Esophagus (tissue), 2 donors: ENCODE results near the gene VGLL4. TPM values are rescaled to one million over a fixed set of nuclear protein-coding genes. Genes with fewer than 3 reads are reported as not detected.
A peak's percentile ranks its signal among the peaks of the same experiment; 100 is the strongest.

Experiments
- H3K27ac ChIP-seq, 2 donors: one replicate each; pipeline ENCODE4 v1.5.1; 2013; ENCODE audit warnings: low read depth in 2 of 2, mild to moderate bottlenecking in 2 of 2, inconsistent platforms in 1 of 2, low read length in 1 of 2, moderate library complexity in 1 of 2
- H3K27me3 ChIP-seq, 2 donors: one replicate each; pipeline ENCODE4 v1.6.1; 2013; ENCODE audit warnings: low read length in 2 of 2, control low read depth in 1 of 2, mild to moderate bottlenecking in 1 of 2; ENCODE audit not compliant: insufficient read depth in 2 of 2, control insufficient read depth in 1 of 2
- H3K36me3 ChIP-seq, 2 donors: one replicate each; pipeline ENCODE4 v1.6.1; 2013; ENCODE audit warnings: low read length in 1 of 2; ENCODE audit not compliant: control insufficient read depth in 2 of 2, insufficient read depth in 2 of 2
- H3K4me1 ChIP-seq, 2 donors: one replicate each; pipeline ENCODE4 v1.6.1; 2013; ENCODE audit warnings: low read length in 1 of 2; ENCODE audit not compliant: control insufficient read depth in 2 of 2, insufficient read depth in 2 of 2
- H3K4me3 ChIP-seq, 2 donors: one replicate each; pipeline ENCODE4 v1.5.1; 2013; ENCODE audit warnings: low read length in 2 of 2, mild to moderate bottlenecking in 2 of 2, low read depth in 1 of 2, moderate library complexity in 1 of 2
- H3K9me3 ChIP-seq, 2 donors: one replicate each; pipeline ENCODE4 v1.6.1; 2013; ENCODE audit warnings: mild to moderate bottlenecking in 2 of 2, low read depth in 1 of 2, low read length in 1 of 2, moderate library complexity in 1 of 2; ENCODE audit not compliant: control insufficient read depth in 2 of 2, insufficient read depth in 1 of 2
- WGBS, 2 donors: extraction: QIAGEN DNeasy Blood & Tissue Kit; methylation state at CpG; one replicate each; pipeline ENCODE4 v1.1.7; 2013; 5-methylcytosine and 5-hydroxymethylcytosine counted together
- polyA plus RNA-seq, 2 donors: library from polyadenylated mRNA; stranded (reverse); fragments of 200-250 nt; gene quantifications; one replicate each; pipeline ENCODE4 v1.2.3, GENCODE V29; 2013
- donor health status: healthy with polysubstance abuse.
- donor health status: Bipolar disorder and iron deficiency.

Gene VGLL4
- polyA plus RNA-seq, 2 donors, result 23.1 to 26.3 TPM

DNA sequence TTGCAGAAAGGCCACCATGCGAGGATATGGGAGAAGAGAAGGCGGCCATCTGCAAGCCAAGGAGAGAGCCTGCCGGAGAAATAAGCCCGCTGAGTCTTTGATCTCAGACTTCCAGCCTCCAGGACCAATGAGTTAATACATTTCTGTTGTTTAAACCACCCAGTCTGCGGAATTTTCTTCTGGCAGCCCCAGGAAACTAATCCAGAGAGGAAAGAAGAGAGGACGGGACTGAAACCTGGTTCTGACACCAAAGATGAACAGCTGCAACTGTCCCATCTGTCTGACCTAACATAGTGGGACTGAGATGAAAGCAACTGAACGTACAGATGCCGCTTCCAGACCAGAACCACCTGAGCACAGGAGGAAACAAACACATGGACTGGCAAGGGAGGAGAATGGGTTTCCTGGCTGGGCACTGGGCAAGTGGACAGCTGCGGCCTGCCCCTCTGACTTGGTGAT, 32.3 kb downstream of the VGLL4 start:
- Histone ChIP-seq H3K4me3 (no peak overlapping the region), H3K36me3 (no peaks in the 10 kb centered on the region), H3K27me3 (no peaks in the 10 kb centered on the region), H3K27ac (peak overlapping the region in 1 of 2 donors; percentile 3), H3K9me3 (no peaks in the 10 kb centered on the region), H3K4me1 (peaks cover 8 to 9% of the 10 kb centered on the region in 2 donors)
- WGBS, 2 donors, result 78 to 86% methylated on average over 9 of the region's 9 CpGs

DNA sequence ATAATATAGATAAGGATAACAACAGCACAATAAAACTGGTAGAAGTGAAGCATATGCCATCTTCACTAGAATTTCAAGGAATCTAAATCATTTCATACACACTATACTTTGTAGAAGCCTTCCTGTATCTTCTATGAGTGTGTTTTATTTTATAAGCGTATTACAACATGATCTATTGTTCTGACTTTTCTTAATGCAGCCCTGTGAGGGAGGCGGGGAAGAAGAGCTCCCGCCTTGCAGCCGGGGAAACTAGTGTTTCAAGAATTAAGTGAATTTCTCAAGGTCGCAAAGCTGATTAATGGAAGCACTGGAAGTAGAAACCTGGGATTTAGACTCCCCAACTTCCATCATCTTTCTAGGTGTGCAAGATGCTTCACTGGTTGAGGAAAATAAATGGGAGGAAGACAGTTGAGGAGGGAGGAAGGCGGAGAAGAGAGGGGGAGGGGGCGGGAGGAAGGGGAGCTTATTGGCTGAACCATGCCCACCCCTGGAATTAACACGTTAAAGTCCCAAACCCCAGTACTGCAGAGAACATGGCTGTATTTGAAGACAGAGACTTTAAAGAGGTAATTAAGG, 32.9 kb downstream of the VGLL4 start:
- H3K9me3 ChIP-seq, result no peaks in the 10 kb centered on the region
- H3K27ac ChIP-seq, result peak overlapping the region in 1 of 2 donors; percentile 39
- peaks cover 8 to 9% of the 10 kb centered on the region in 2 donors for H3K4me1 ChIP-seq
- 55 to 74% methylated on average over 8 of the region's 8 CpGs for WGBS, 2 donors
- H3K27me3 ChIP-seq, result no peaks in the 10 kb centered on the region
- no peaks in the 10 kb centered on the region for H3K36me3 ChIP-seq
- no peak overlapping the region for H3K4me3 ChIP-seq

- WGBS, 2 donors, result 67 to 80% methylated on average over 22 to 23 of the region's 23 CpGs
- H3K9me3 ChIP-seq, result no peaks in the 10 kb centered on the region
- H3K36me3 ChIP-seq, result no peaks in the 10 kb centered on the region
- peaks cover 8 to 9% of the 10 kb centered on the region in 2 donors for H3K4me1 ChIP-seq
- H3K27ac ChIP-seq, result peak overlapping the region in 1 of 2 donors; percentile 34
- no peaks in the 10 kb centered on the region for H3K27me3 ChIP-seq
- no peak overlapping the region for H3K4me3 ChIP-seq
Observed at GRCh38 chr3:11610044-11610671, 33.6 kb downstream of the VGLL4 start.

- 91 to 92% methylated on average over 9 of the region's 9 CpGs for WGBS, 2 donors
- no peak overlapping the region for H3K27ac ChIP-seq
- H3K4me1 ChIP-seq, result peaks cover 8 to 9% of the 10 kb centered on the region in 2 donors
Observed at GRCh38 chr3:11609481-11609880, 34.2 kb downstream of the VGLL4 start.

GRCh38 chr3:11607816-11608215, 35.9 kb downstream of the VGLL4 start:
- Histone ChIP-seq H3K9me3 (no peaks in the 10 kb centered on the region), H3K4me3 (no peak overlapping the region), H3K27me3 (no peaks in the 10 kb centered on the region), H3K27ac (peak overlapping the region in 1 of 2 donors; percentile 21), H3K36me3 (peaks cover 0 to 3% of the 10 kb centered on the region in 2 donors), H3K4me1 (peaks cover 8 to 13% of the 10 kb centered on the region in 2 donors)
- 18 to 33% methylated on average over 3 of the region's 3 CpGs for WGBS, 2 donors

More at GRCh38 chr3:11609481-11609880, 34.2 kb downstream of the VGLL4 start:
- H3K9me3 ChIP-seq, result no peaks in the 10 kb centered on the region
- no peaks in the 10 kb centered on the region for H3K36me3 ChIP-seq
- no peak overlapping the region for H3K4me3 ChIP-seq
- no peaks in the 10 kb centered on the region for H3K27me3 ChIP-seq

- Histone ChIP-seq H3K36me3 (peaks cover 0 to 3% of the 10 kb centered on the region in 2 donors), H3K27ac (peak overlapping the region in 1 of 2 donors; percentile 30), H3K9me3 (no peaks in the 10 kb centered on the region), H3K4me3 (no peak overlapping the region), H3K27me3 (no peaks in the 10 kb centered on the region), H3K4me1 (peaks cover 6 to 13% of the 10 kb centered on the region in 2 donors)
- WGBS, 2 donors, result 82 to 86% methylated on average over 6 of the region's 6 CpGs
Observed at GRCh38 chr3:11606865-11607440, 36.8 kb downstream of the VGLL4 start.

DNA sequence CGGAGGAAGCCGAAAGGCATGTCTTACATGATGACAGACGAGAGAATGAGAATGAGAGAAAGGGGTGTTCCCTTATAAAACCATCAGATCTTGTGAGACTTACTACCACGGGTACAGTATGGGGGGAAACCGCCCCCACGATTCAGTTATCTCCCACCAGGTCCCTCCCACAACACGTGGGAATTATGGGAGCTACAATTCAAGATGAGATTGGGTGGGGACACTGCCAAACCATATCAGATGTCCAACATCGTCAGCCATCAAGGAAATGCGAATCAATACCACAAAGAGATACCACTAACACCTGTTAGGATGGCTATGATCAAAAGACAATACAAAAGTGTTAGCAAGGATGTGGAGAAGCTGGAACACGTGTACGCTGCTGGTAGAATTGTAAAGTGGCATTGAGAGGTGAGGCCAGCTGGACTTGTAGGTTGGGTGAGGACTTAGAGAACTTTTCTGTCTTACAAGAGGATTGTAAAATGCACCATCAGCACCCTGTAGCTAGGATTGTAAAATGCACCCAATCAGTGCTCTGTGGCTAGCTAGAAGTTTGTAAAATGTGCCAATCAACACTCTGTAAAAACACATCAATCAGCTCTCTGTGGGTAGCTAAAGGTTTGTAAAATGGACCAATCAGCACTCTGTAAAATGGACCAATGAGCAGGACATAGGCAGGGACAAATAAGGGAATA, 37.5 kb downstream of the VGLL4 start:
- WGBS, 2 donors, result 83 to 85% methylated on average over 11 of the region's 11 CpGs
- Histone ChIP-seq H3K9me3 (no peaks in the 10 kb centered on the region), H3K27ac (no peak overlapping the region), H3K4me1 (peaks cover 2 to 10% of the 10 kb centered on the region in 2 donors), H3K4me3 (no peak overlapping the region), H3K27me3 (no peaks in the 10 kb centered on the region), H3K36me3 (peaks cover 0 to 4% of the 10 kb centered on the region in 2 donors)

DNA sequence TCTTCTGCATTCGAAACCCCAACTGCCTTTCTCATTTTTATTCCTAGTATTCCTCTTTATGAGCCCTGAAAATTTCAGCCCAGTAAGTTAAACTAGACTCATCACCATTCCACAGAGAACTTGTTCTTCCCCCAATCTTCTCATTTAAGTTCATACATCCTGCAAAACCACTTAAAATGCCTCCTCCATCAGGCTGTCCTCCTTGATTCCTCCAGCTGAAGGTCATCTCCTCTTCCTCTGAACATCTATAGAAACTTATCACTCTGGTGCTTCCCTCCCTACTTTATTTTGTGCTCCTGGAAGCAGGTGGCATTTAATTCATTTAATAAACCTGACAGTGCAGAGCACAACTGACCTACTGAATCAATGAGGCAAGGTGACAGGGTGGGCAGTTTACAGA, 38.3 kb downstream of the VGLL4 start:
- H3K36me3 ChIP-seq, result peaks cover 0 to 4% of the 10 kb centered on the region in 2 donors
- H3K4me3 ChIP-seq, result no peak overlapping the region
- no peaks in the 10 kb centered on the region for H3K27me3 ChIP-seq
- H3K4me1 ChIP-seq, result peaks cover 5 to 12% of the 10 kb centered on the region in 2 donors
- H3K27ac ChIP-seq, result no peak overlapping the region
- 93 to 96% methylated on average over 1 of the region's 1 CpG for WGBS, 2 donors
- H3K9me3 ChIP-seq, result no peaks in the 10 kb centered on the region

GRCh38 chr3:11604139-11604892, 39.4 kb downstream of the VGLL4 start:
- no peak overlapping the region for H3K4me3 ChIP-seq
- H3K27me3 ChIP-seq, result no peaks in the 10 kb centered on the region
- peak overlapping the region; percentile 32 to 78 for H3K27ac ChIP-seq
- 70 to 71% methylated on average over 15 of the region's 15 CpGs for WGBS, 2 donors
- no peaks in the 10 kb centered on the region for H3K9me3 ChIP-seq
- H3K36me3 ChIP-seq, result peaks cover 0 to 4% of the 10 kb centered on the region in 2 donors
- H3K4me1 ChIP-seq, result peaks cover 5 to 7% of the 10 kb centered on the region in 2 donors
